CD14-positive monocyte (primary cell): ENCODE data around the gene E2F2. TPM values are rescaled to one million over a fixed set of nuclear protein-coding genes. Genes with fewer than 3 reads are reported as not detected.
A peak's percentile ranks its signal among the peaks of the same experiment; 100 is the strongest.

Experiments
- DNase-seq, 3 donors: peaks; one replicate each; pipeline ENCODE4 v3.0.0-alpha.2; 2011 to 2022
- H2AFZ ChIP-seq: 2 replicates; pipeline ENCODE4 v1.6.0; 2012; ENCODE audit warnings: mild to moderate bottlenecking, low read depth, low read length, inconsistent platforms; ENCODE audit not compliant: insufficient read depth, poor library complexity, severe bottlenecking
- H3K27ac ChIP-seq, 2 donors: 1 replicate in 1 of 2; 2 replicates in 1 of 2; pipeline ENCODE4 v1.5.1; 2012 to 2013; ENCODE audit warnings: low read length in 2 of 2, control low read depth in 1 of 2, inconsistent platforms in 1 of 2, low read depth in 1 of 2, mild to moderate bottlenecking in 1 of 2
- H3K27me3 ChIP-seq, 2 donors: one replicate each; pipeline versions ENCODE4 v1.6.0 to v1.6.1; 2011 to 2013; ENCODE audit warnings: low read length in 2 of 2; ENCODE audit not compliant: control insufficient read depth in 2 of 2, insufficient read depth in 2 of 2
- H3K36me3 ChIP-seq, 2 donors: replicated peaks in 1 of 2; 1 replicate in 1 of 2; 2 replicates in 1 of 2; pipeline versions ENCODE4 v1.5.1 to v1.6.1; 2012 to 2013; ENCODE audit warnings: low read length in 2 of 2, control low read depth in 1 of 2, inconsistent platforms in 1 of 2, mild to moderate bottlenecking in 1 of 2; ENCODE audit not compliant: insufficient read depth in 2 of 2, control insufficient read depth in 1 of 2
- H3K4me1 ChIP-seq, 2 donors: 1 replicate in 1 of 2; 2 replicates in 1 of 2; pipeline versions ENCODE4 v1.5.1 to v1.6.1; 2012 to 2013; ENCODE audit warnings: low read length in 2 of 2, control low read depth in 1 of 2, inconsistent platforms in 1 of 2, mild to moderate bottlenecking in 1 of 2, moderate library complexity in 1 of 2; ENCODE audit not compliant: insufficient read depth in 2 of 2, control insufficient read depth in 1 of 2
- H3K4me2 ChIP-seq: replicated peaks from 2 replicates; pipeline ENCODE3; 2012; ENCODE audit warnings: low read length, moderate library complexity, mild to moderate bottlenecking; ENCODE audit not compliant: poor library complexity, severe bottlenecking; ENCODE audit errors: extremely low read depth
- H3K4me3 ChIP-seq, 3 experiments: fragments of 200-600 bp in 1 of 3; sonication (generic) in 1 of 3; replicated peaks in 1 of 3; 1 replicate in 2 of 3; 2 replicates in 1 of 3; pipeline ENCODE4 v1.5.1; 2011 to 2013; ENCODE audit warnings: low read length in 3 of 3, mild to moderate bottlenecking in 3 of 3, control low read depth in 2 of 3, low read depth in 2 of 3, inconsistent platforms in 1 of 3, moderate library complexity in 1 of 3
- H3K79me2 ChIP-seq: 2 replicates; pipeline ENCODE4 v1.6.0; 2012; ENCODE audit warnings: mild to moderate bottlenecking, control low read depth, inconsistent platforms, low read length, moderate library complexity; ENCODE audit not compliant: insufficient read depth
- H3K9ac ChIP-seq: 2 replicates; pipeline ENCODE4 v1.6.0; 2017; ENCODE audit warnings: low read length, mild to moderate bottlenecking; ENCODE audit not compliant: insufficient read depth, poor library complexity, severe bottlenecking
- H3K9me3 ChIP-seq, 2 donors: replicated peaks in 1 of 2; 1 replicate in 1 of 2; 2 replicates in 1 of 2; pipeline versions ENCODE4 v1.5.1 to v1.6.1; 2012 to 2013; ENCODE audit warnings: low read length in 2 of 2, control low read depth in 1 of 2; ENCODE audit not compliant: control insufficient read depth in 1 of 2, insufficient read depth in 1 of 2
- H4K20me1 ChIP-seq: 2 replicates; pipeline ENCODE4 v1.6.0; 2012; ENCODE audit warnings: mild to moderate bottlenecking, low read length, control low read depth, moderate library complexity; ENCODE audit not compliant: insufficient read depth
- H3K27ac Mint-ChIP-seq, 7 donors: one replicate each; pipeline ENCODE4 v1.8.0; 2020; ENCODE audit warnings: mild to moderate bottlenecking in 7 of 7, mixed read lengths in 7 of 7, moderate library complexity in 6 of 7, inconsistent platforms in 2 of 7
- H3K27me3 Mint-ChIP-seq, 3 donors: one replicate each; pipeline ENCODE4 v1.8.0; 2021 to 2022; ENCODE audit warnings: low read depth in 3 of 3, mild to moderate bottlenecking in 3 of 3, mixed read lengths in 3 of 3, moderate library complexity in 3 of 3, inconsistent platforms in 1 of 3
- H3K36me3 Mint-ChIP-seq, 2 donors: one replicate each; pipeline ENCODE4 v1.8.0; 2020; ENCODE audit warnings: mixed read lengths in 2 of 2, inconsistent platforms in 1 of 2, mild to moderate bottlenecking in 1 of 2
- H3K4me1 Mint-ChIP-seq: one replicate; pipeline ENCODE4 v1.8.0; 2020; ENCODE audit warnings: mild to moderate bottlenecking, mixed read lengths
- H3K4me3 Mint-ChIP-seq, 2 donors: one replicate each; pipeline ENCODE4 v1.8.0; 2020; ENCODE audit warnings: mild to moderate bottlenecking in 2 of 2, mixed read lengths in 2 of 2, moderate library complexity in 1 of 2
- H3K9me3 Mint-ChIP-seq, 7 donors: one replicate each; pipeline ENCODE4 v1.8.0; 2020 to 2022; ENCODE audit warnings: mixed read lengths in 7 of 7, mild to moderate bottlenecking in 6 of 7, moderate library complexity in 6 of 7, inconsistent platforms in 2 of 7
- WGBS: methylation state at CpG from one replicate; pipeline ENCODE4 v1.1.5; 2013; ENCODE audit warnings: missing lambda C conversion rate; ENCODE audit not compliant: insufficient coverage; 5-methylcytosine and 5-hydroxymethylcytosine counted together
- intact Hi-C, 2 donors: fragments of 100-400 bp; cut with micrococcal nuclease; formaldehyde crosslinking; loops; one replicate each; pipeline versions ENCODE4 v1.15.0 to v1.15.1; 2023
- polyA plus RNA-seq, 3 donors: library from polyadenylated mRNA; depleted of rRNA in 1 of 3; unstranded in 2 of 3; stranded (reverse) in 1 of 3; fragments of 300-500 nt in 2 of 3; fragments of >200 nt in 1 of 3; fragmentation: Illumina TruSeq in 2 of 3; gene quantifications; 1 replicate in 2 of 3; 2 replicates in 1 of 3; pipeline ENCODE4 v1.2.3, GENCODE V29; 2012 to 2021
- TF ChIP-seq, protein P1 (sequence below): fragments of 200-600 bp; IDR thresholded peaks from one replicate; pipeline ENCODE4 v1.8.0; 2022; ENCODE audit warnings: antibody characterized with exemption, mild to moderate bottlenecking

Gene E2F2
- polyA plus RNA-seq, 3 donors: 0.24 to 4.7 (median 1.8) TPM

DNA sequence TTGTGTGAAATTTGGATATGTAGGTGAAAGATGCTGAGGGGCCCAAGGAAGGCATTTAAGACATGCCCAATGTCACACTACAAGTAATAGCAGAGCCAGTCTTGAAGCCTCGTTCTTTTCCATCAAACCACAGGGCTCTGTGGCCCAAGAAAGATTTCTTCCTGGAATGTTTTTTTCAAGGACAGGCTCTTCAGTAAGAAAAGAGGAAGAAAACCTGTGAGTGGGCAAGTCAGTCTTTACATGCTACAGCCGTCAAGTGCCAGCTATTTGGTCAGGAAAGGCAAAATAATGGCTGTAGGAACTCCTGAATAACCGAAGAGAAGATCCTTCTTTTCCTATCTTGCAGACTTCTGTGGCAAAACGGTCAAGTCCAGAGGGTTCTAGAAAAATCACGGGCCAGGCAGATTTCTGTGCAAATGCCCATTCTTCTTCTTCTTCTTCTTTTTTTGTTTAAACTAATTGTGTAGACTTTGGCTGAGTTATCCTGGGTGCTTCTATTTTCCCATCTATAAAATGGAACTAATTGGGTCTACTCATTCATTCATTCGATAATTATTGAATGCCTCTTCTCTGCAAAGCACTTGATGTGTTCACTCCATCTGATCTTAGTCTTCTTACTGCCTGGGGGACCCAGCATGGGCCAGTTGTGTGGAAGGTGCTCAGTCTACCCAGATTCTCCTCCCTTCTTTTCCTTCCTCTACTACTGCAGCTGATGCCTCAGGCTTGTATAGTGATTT is 30.2 kb upstream of the E2F2 start:
- peak in 1 of 3 donors; percentile 39 for DNase-seq
- WGBS: 0% methylated on average over 1 of the region's 6 CpGs
- H3K4me3 Mint-ChIP-seq: peak overlapping the region in 1 of 2 donors; percentile 85
- H3K9ac ChIP-seq: no peak overlapping the region
- no peak overlapping the region for H3K27ac ChIP-seq
- H3K9me3 ChIP-seq: no peaks in the 10 kb centered on the region
- H3K4me3 ChIP-seq: peak overlapping the region in 1 of 3 experiments; percentile 80
- peak overlapping the region in 5 of 7 donors; percentile 32 to 74 (median 43) for H3K27ac Mint-ChIP-seq
- peaks cover 0 to 11% of the 10 kb centered on the region in 2 donors for H3K36me3 Mint-ChIP-seq
- no peaks in the 10 kb centered on the region for H4K20me1 ChIP-seq
- H3K4me1 Mint-ChIP-seq: peaks cover 59% of the 10 kb centered on the region
- H3K4me2 ChIP-seq: peak overlapping the region; percentile 3
- H3K9me3 Mint-ChIP-seq: peaks cover 0 to 12% (median 6%) of the 10 kb centered on the region in 7 donors
- H3K79me2 ChIP-seq: no peaks in the 10 kb centered on the region
- H3K36me3 ChIP-seq: no peaks in the 10 kb centered on the region
- intact Hi-C loops: no loop called here
- H3K27me3 Mint-ChIP-seq: peaks cover 80 to 91% (median 90%) of the 10 kb centered on the region in 3 donors
- TF ChIP-seq, protein P1, sequence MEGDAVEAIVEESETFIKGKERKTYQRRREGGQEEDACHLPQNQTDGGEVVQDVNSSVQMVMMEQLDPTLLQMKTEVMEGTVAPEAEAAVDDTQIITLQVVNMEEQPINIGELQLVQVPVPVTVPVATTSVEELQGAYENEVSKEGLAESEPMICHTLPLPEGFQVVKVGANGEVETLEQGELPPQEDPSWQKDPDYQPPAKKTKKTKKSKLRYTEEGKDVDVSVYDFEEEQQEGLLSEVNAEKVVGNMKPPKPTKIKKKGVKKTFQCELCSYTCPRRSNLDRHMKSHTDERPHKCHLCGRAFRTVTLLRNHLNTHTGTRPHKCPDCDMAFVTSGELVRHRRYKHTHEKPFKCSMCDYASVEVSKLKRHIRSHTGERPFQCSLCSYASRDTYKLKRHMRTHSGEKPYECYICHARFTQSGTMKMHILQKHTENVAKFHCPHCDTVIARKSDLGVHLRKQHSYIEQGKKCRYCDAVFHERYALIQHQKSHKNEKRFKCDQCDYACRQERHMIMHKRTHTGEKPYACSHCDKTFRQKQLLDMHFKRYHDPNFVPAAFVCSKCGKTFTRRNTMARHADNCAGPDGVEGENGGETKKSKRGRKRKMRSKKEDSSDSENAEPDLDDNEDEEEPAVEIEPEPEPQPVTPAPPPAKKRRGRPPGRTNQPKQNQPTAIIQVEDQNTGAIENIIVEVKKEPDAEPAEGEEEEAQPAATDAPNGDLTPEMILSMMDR: no peak
- H3K4me1 ChIP-seq: peaks cover 43 to 48% of the 10 kb centered on the region in 2 donors
- H3K27me3 ChIP-seq: peaks cover 58 to 76% of the 10 kb centered on the region in 2 donors
- no peak overlapping the region for H2AFZ ChIP-seq

DNA sequence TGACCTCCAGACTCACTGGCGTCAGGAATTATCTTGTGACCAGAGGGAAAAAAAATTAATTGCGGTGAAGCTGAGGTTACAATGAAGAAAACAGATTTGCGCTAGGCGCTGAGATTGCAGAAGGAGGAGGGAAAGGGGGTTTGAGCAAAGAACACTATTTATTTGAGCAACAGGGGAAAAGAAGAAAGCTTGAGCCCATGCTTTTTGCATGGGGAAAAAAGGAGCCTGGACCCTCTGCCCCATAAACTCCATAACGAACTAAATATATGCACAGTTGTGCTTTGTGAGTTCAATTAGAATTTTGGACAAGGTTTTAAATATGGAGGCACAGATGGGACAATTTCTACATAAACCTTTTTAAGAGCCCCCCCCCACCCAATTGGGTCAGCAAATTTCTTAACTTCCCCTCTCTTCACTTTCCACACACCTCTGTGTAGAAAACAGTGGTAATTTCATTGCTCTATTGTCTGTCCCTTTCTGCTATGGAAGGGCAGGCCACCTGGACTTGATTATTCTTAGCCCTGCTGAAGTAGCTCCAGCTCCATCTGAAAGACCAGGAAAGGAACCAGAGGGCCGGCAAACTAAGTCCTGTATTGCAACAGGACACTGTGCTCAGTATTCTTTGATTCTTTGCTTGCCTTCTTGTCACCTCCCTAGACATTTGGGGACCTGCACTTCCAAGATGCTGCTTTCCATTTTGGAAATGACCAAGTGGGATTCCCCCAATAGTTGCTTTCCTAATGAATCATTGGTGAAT is 29.1 kb upstream of the E2F2 start:
- Histone ChIP-seq H3K27ac (peak overlapping the region; percentile 80 to 82), H3K9ac (peak overlapping the region; percentile 60), H3K9me3 (peaks cover 0 to 10% of the 10 kb centered on the region in 2 donors), H3K79me2 (no peaks in the 10 kb centered on the region), H2AFZ (peak overlapping the region; percentile 27), H4K20me1 (no peaks in the 10 kb centered on the region), H3K4me1 (peaks cover 46 to 52% of the 10 kb centered on the region in 2 donors), H3K4me3 (peak overlapping the region; percentile 16 to 80 (median 61)), H3K27me3 (peaks cover 65 to 81% of the 10 kb centered on the region in 2 donors), H3K36me3 (no peaks in the 10 kb centered on the region), H3K4me2 (peak overlapping the region; percentile 91)
- TF ChIP-seq, protein P1: no peak
- peaks cover 0 to 15% (median 6%) of the 10 kb centered on the region in 7 donors for H3K9me3 Mint-ChIP-seq
- peak overlapping the region; percentile 92 to 98 (median 97) for H3K27ac Mint-ChIP-seq
- H3K27me3 Mint-ChIP-seq: peaks cover 82 to 92% (median 90%) of the 10 kb centered on the region in 3 donors
- peak in 2 of 3 donors; percentile 31 to 50 for DNase-seq
- WGBS: 0% methylated on average over 3 of the region's 6 CpGs
- H3K36me3 Mint-ChIP-seq: peaks cover 0 to 9% of the 10 kb centered on the region in 2 donors
- H3K4me1 Mint-ChIP-seq: peaks cover 63% of the 10 kb centered on the region
- intact Hi-C loops: loop anchor here (5.0 to 10.0 kb wide), 3 partner anchors 32 to 195 kb away; partner anchors contain the start of gene ELOA (in 1 of the 2)
- H3K4me3 Mint-ChIP-seq: peak overlapping the region; percentile 85 to 89
